22Rv1 (cell line): ENCODE data around the gene PCCA.
"Not testable (repeated sequence)": the region's sequence is repeated elsewhere in the genome, so short reads cannot be mapped to it uniquely, and the experiment has no call there.

Experiments
- H3K27ac ChIP-seq: fragments of 450-650 bp; 2 replicates; pipeline ENCODE4 v1.5.1; 2017
- ZFX ChIP-seq: fragments of 450-650 bp; IDR thresholded peaks from 2 replicates; pipeline ENCODE4 v1.6.1; 2017; ENCODE audit warnings: antibody characterized with exemption, borderline replicate concordance
- TF ChIP-seq, protein P1 (sequence below): fragments of 450-650 bp; IDR thresholded peaks from 2 replicates; pipeline ENCODE4 v1.5.1; 2017; ENCODE audit warnings: mild to moderate bottlenecking

Gene PCCA

DNA sequence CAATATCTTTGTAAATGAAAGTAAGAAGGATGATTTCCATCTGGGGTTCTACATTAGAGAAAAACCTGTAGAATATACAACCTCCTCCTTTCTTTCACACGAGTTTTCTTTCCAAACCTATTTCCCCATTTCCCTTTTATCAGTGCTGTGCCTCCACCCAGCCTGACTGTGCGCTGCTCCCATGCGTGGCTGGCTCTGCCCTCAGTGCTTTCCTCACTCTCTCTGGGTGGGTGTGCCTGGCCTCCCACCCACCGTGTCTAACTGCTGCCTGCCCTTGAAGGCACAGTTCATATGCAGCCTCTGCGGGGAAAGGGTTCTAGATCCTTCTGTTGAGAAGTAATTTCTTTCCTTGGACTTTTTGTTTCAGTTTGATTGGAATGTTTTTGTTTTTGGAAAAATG is 70.7 kb downstream of the PCCA start:
- H3K27ac ChIP-seq: no peak overlapping the region
- TF ChIP-seq, protein P1, sequence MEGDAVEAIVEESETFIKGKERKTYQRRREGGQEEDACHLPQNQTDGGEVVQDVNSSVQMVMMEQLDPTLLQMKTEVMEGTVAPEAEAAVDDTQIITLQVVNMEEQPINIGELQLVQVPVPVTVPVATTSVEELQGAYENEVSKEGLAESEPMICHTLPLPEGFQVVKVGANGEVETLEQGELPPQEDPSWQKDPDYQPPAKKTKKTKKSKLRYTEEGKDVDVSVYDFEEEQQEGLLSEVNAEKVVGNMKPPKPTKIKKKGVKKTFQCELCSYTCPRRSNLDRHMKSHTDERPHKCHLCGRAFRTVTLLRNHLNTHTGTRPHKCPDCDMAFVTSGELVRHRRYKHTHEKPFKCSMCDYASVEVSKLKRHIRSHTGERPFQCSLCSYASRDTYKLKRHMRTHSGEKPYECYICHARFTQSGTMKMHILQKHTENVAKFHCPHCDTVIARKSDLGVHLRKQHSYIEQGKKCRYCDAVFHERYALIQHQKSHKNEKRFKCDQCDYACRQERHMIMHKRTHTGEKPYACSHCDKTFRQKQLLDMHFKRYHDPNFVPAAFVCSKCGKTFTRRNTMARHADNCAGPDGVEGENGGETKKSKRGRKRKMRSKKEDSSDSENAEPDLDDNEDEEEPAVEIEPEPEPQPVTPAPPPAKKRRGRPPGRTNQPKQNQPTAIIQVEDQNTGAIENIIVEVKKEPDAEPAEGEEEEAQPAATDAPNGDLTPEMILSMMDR: no peak
- TF ChIP-seq ZFX: no peak

DNA sequence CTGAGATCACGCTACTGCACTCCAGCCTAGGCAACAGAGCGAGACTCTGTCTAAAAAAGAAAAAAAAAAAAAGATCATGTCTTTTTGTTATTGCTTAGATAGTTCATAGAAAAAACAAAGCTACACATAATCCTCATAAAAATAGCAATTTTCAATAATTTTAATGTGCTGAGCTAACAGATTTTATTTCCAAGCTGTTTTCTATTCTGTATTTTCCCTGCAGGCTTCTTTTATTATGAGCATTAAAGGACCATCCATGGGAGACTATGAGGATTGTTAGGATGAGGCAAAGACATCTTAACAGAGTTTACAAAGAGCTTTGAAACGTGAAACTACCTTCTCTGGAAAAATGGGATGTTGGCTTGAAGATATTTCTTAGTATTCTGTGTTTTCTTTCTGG is 71.6 kb downstream of the PCCA start:
- TF ChIP-seq ZFX: no peak
- TF ChIP-seq, protein P1: no peak
- no peak overlapping the region for H3K27ac ChIP-seq

DNA sequence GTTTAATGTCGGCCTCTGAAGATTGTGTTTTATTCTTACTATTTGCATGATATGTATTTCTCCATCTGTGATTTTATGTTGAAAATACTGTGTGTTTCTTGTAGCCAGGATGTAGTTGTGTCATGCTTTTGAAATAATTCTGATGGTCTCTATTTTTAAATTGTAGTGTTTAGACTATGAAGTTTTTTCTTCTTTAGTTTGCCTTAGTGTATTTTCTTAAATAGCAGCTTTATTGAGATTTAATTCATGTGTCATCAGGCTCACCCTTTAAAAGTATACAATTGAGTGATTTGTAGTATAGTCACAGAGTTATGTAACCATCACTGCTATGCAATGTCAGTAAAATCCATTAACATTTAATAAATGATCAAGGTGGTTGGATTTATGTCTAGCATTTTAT is 74.5 kb downstream of the PCCA start:
- H3K27ac ChIP-seq: no peak overlapping the region
- no peak for TF ChIP-seq ZFX
- TF ChIP-seq, protein P1: no peak

DNA sequence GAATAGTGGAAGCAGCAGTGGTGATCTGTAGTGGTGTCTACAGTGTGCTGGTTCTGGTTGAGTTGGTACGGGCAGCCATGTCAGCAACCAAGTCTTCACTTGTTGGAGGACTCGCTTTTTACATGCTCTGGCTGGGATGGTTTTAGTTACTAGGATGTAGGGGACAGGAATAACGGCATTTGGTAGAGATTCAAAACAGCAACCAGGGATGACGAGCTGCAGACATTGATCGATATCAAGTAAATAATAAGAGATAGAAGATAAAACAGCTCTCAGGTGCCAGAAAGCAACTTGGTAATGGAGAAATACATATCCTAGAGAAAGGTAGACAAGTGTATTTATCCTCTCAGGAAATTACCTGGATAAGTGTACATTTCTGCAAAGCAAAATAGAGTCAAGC is 84.3 kb downstream of the PCCA start:
- no peak overlapping the region for H3K27ac ChIP-seq
- no peak for TF ChIP-seq ZFX
- TF ChIP-seq, protein P1: no peak

DNA sequence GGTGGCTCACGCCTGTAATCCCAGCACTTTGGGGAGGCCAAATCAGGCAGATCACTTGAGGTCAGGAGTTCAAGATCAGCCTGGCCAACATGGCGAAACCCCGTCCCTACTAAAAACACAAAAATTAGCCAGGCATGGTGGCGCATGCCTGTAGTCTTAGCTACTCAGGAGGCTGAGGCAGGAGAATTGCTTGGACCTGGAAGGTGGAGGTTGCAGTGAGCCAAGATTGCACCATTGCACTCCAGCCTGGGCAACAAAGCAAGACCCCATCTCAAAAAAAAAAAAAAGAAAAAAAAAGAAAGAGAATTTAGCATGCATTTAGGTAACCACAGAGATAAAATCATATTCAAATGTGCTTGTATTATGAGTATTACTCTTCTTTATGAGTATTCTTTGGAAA is 85.6 kb downstream of the PCCA start:
- H3K27ac ChIP-seq: not testable (repeated sequence)

DNA sequence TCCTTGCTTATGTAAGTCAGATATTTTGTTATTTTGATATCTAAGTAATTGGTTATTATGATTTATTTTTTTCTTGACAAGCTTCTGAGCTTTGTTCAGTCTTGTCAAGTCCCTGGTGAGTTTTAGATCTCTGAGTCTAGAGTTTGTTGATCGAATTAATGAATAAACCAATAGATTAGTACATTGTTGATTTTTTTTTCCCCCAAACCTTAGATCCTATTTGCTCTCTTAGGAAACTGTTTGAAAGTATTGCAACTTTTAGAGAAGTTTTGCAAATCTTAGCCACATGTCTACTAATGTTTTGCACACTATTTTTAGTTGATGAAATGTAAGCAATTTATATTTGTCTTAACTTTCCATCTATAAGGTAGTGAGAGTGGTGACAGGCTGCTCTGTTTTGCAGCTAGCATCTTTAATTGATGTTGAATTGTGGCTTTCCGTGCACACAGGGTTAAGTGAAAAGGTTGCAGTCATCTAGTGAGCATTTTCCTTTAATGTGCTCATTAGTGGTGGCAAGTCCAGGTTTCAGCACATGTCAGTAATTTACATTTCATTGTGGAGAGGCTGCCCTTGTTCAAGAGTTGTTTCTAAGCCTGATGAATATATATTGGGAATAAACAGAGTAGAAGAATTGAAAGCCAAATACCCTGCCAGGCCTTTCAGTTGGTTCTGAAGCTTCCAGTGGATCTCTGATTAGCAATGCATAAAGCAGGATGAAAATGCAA is 86.3 kb downstream of the PCCA start:
- no peak for TF ChIP-seq ZFX
- TF ChIP-seq, protein P1: no peak
- H3K27ac ChIP-seq: no peak overlapping the region

DNA sequence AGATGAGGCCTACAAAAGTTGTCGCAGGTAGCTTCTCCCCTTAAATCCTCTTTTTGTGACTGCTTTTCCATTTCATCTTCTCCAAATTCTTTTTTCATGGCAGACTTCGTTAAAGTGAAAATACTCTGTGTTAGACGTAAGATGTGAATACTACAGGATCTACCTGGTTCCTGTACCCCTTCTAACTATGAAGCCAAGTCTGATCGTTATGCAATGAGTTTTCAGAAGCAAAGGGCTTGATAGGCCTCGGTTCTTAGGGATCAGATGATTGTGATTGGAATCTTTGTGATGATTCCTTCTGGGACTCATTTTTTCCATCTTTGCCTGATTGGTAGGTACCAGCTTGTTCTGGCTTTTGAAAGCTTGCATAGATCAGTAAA is 86.9 kb downstream of the PCCA start:
- TF ChIP-seq, protein P1: no peak
- TF ChIP-seq ZFX: no peak
- H3K27ac ChIP-seq: no peak overlapping the region
